ENCODE measurements around the gene PSME2.
"Not testable (repeated sequence)": the region's sequence is repeated elsewhere in the genome, so short reads cannot be mapped to it uniquely, and the experiment has no call there.

PSME2 gene

GRCh38 chr14:24110060-24110459 is 36.4 kb downstream of the PSME2 start:
- DNase-seq = no peak

- DNase-seq = no peak
Measured at GRCh38 chr14:24108336-24108874, 38.0 kb downstream of the PSME2 start.

GRCh38 chr14:24106672-24107271 is 39.6 kb downstream of the PSME2 start:
- no peak for DNase-seq

GRCh38 chr14:24105609-24106239 is 40.7 kb downstream of the PSME2 start:
- DNase-seq = not testable (repeated sequence)

- DNase-seq = no peak
Measured at GRCh38 chr14:24103451-24103850, 43.0 kb downstream of the PSME2 start.

GRCh38 chr14:24102357-24103048 is 43.9 kb downstream of the PSME2 start:
- no peak for DNase-seq

- no peak for DNase-seq
Measured at GRCh38 chr14:24100982-24101494, 45.4 kb downstream of the PSME2 start.

- no peak for DNase-seq
Measured at GRCh38 chr14:24100197-24100981, 46.0 kb downstream of the PSME2 start.

- no peak for DNase-seq
Measured at GRCh38 chr14:24098927-24099813, 47.2 kb downstream of the PSME2 start.

GRCh38 chr14:24098229-24098926 is 48.0 kb downstream of the PSME2 start:
- no peak for DNase-seq

- DNase-seq = no peak
Measured at GRCh38 chr14:24096545-24097181, 49.7 kb downstream of the PSME2 start.

- no peak for DNase-seq
Measured at GRCh38 chr14:24095271-24096068, 50.9 kb downstream of the PSME2 start.

- DNase-seq = no peak
Measured at GRCh38 chr14:24094841-24095270, 51.6 kb downstream of the PSME2 start.

- peak; percentile 84 for DNase-seq
Measured at GRCh38 chr14:24093901-24094840, 52.2 kb downstream of the PSME2 start, which contains the start of gene PCK2. Gene PCK2, plus strand, starts transcription at chr14:24094311. Its CDS starts 95 bp downstream, at chr14:24094406.
